H1 (cell line): ENCODE data around the gene ETS1. TPM values are rescaled to one million over a fixed set of nuclear protein-coding genes. Genes with fewer than 3 reads are reported as not detected.

ENCODE experiments used
- CTCF ChIA-PET: fragments of 300-600 bp; sonication (Branson Sonifier 250); formaldehyde crosslinking; loops from one replicate; lab custom pipeline; 2021; ENCODE audit not compliant: partially characterized antibody; lab: Charles Lee
- POLR2A ChIA-PET: fragments of 300-600 bp; sonication (Branson Sonifier 250); formaldehyde crosslinking; loops from one replicate; lab custom pipeline; 2021; ENCODE audit warnings: inconsistent platforms; ENCODE audit not compliant: partially characterized antibody; lab: Charles Lee
- DNase-seq, 2 experiments: peaks; one replicate each; pipeline versions ENCODE4 v3.0.0 to v3.0.0-alpha.2; 2010 to 2022; ENCODE audit warnings: low spot score in 2 of 2, low read depth in 1 of 2, mixed read lengths in 1 of 2
- FAIRE-seq: peaks from 2 replicates; lab custom pipeline; 2011; peaks lifted over from hg19 to GRCh38; lab: Jason Lieb, UNC
- H2AFZ ChIP-seq: 2 replicates; pipeline ENCODE4 v1.8.1; 2012; ENCODE audit warnings: low read length, inconsistent platforms
- H2AK5ac ChIP-seq: 2 replicates; pipeline ENCODE4 v1.6.1; 2013; ENCODE audit warnings: low read depth, low read length
- H2BK120ac ChIP-seq: replicated peaks from 2 replicates; pipeline ENCODE3; 2013; ENCODE audit warnings: low read depth, low read length, inconsistent platforms
- H2BK12ac ChIP-seq: 2 replicates; pipeline ENCODE4 v1.6.1; 2013; ENCODE audit warnings: low read depth, low read length
- H2BK15ac ChIP-seq: 2 replicates; pipeline ENCODE4 v1.6.1; 2013; ENCODE audit warnings: low read length
- H2BK20ac ChIP-seq: 2 replicates; pipeline ENCODE4 v1.6.1; 2013; ENCODE audit warnings: low read length
- H2BK5ac ChIP-seq: 2 replicates; pipeline ENCODE4 v1.6.1; 2013; ENCODE audit warnings: low read depth, low read length
- H3K14ac ChIP-seq: 2 replicates; pipeline ENCODE4 v1.6.1; 2013; ENCODE audit warnings: inconsistent platforms; ENCODE audit not compliant: insufficient read length
- H3K18ac ChIP-seq: 2 replicates; pipeline ENCODE4 v1.6.1; 2013; ENCODE audit warnings: low read length; ENCODE audit errors: extremely low read depth
- H3K23ac ChIP-seq: 2 replicates; pipeline ENCODE4 v1.6.1; 2013; ENCODE audit warnings: inconsistent platforms; ENCODE audit not compliant: insufficient read length
- H3K23me2 ChIP-seq: 2 replicates; pipeline ENCODE4 v1.6.1; 2013; ENCODE audit warnings: low read depth, low read length
- H3K27ac ChIP-seq: 2 replicates; pipeline ENCODE4 v1.6.1; 2011; ENCODE audit warnings: low read depth, low read length, inconsistent platforms
- H3K27me3 ChIP-seq, 4 experiments: replicated peaks in 1 of 4; 1 replicate in 1 of 4; 2 replicates in 3 of 4; pipeline versions ENCODE4 v1.6.1 to v1.8.1; 2011 to 2013; ENCODE audit warnings: low read length in 3 of 4, mild to moderate bottlenecking in 3 of 4, inconsistent platforms in 2 of 4, mixed read lengths in 2 of 4, moderate library complexity in 1 of 4; ENCODE audit not compliant: control insufficient read depth in 3 of 4, insufficient read depth in 3 of 4; ENCODE audit errors: extremely low read depth in 1 of 4
- H3K36me3 ChIP-seq, 4 experiments: 2 replicates each; pipeline versions ENCODE4 v1.6.1 to v1.8.1; 2011 to 2013; ENCODE audit warnings: mild to moderate bottlenecking in 4 of 4, low read length in 3 of 4, moderate library complexity in 2 of 4, control low read depth in 1 of 4, inconsistent platforms in 1 of 4; ENCODE audit not compliant: insufficient read depth in 4 of 4, control insufficient read depth in 2 of 4
- H3K4ac ChIP-seq: replicated peaks from 2 replicates; pipeline ENCODE3; 2013; ENCODE audit warnings: low read length, low read depth, mixed read lengths, inconsistent platforms; ENCODE audit not compliant: insufficient read length
- H3K4me1 ChIP-seq, 4 experiments: replicated peaks in 1 of 4; 1 replicate in 1 of 4; 2 replicates in 3 of 4; pipeline versions ENCODE4 v1.6.1 to v1.8.1; 2011 to 2013; ENCODE audit warnings: low read length in 3 of 4, inconsistent platforms in 2 of 4, mixed read lengths in 1 of 4; ENCODE audit not compliant: insufficient read depth in 4 of 4, control insufficient read depth in 3 of 4
- H3K4me2 ChIP-seq, 2 experiments: 2 replicates each; pipeline versions ENCODE4 v1.6.1 to v1.8.1; 2011 to 2013; ENCODE audit warnings: low read depth in 2 of 2, low read length in 2 of 2, control low read depth in 1 of 2, inconsistent platforms in 1 of 2, mild to moderate bottlenecking in 1 of 2; ENCODE audit not compliant: insufficient read depth in 1 of 2
- H3K4me3 ChIP-seq, 4 experiments: fragments of 200-600, 300-600 bp in 1 of 4; sonication (generic), shearing (Covaris generic), sonication (Bioruptor Twin) in 1 of 4; 2 replicates each; pipeline versions ENCODE4 v1.5.1 to v1.8.1; 2011 to 2016; ENCODE audit warnings: low read length in 4 of 4, low read depth in 3 of 4, control low read depth in 2 of 4, inconsistent platforms in 2 of 4, mild to moderate bottlenecking in 2 of 4, mixed read lengths in 1 of 4, moderate library complexity in 1 of 4; ENCODE audit not compliant: insufficient read depth in 2 of 4; ENCODE audit errors: extremely low read depth in 1 of 4
- H3K56ac ChIP-seq: replicated peaks from 2 replicates; pipeline ENCODE3; 2013; ENCODE audit warnings: low read depth, mild to moderate bottlenecking, mixed read lengths, low read length, inconsistent platforms; ENCODE audit not compliant: insufficient read length
- H3K79me1 ChIP-seq: 2 replicates; pipeline ENCODE4 v1.6.1; 2013; ENCODE audit warnings: low read depth, low read length, control low read depth
- H3K79me2 ChIP-seq, 2 experiments: 2 replicates each; pipeline versions ENCODE4 v1.6.1 to v1.8.1; 2012 to 2013; ENCODE audit warnings: low read length in 2 of 2, mild to moderate bottlenecking in 2 of 2, inconsistent platforms in 1 of 2; ENCODE audit not compliant: insufficient read depth in 2 of 2, control insufficient read depth in 1 of 2
- H3K9ac ChIP-seq, 4 experiments: replicated peaks in 1 of 4; 1 replicate in 1 of 4; 2 replicates in 3 of 4; pipeline versions ENCODE4 v1.6.1 to v1.8.1; 2011 to 2013; ENCODE audit warnings: low read depth in 3 of 4, low read length in 3 of 4, control low read depth in 2 of 4, mild to moderate bottlenecking in 2 of 4, moderate library complexity in 2 of 4, inconsistent platforms in 1 of 4; ENCODE audit errors: extremely low read depth in 1 of 4
- H3K9me3 ChIP-seq, 2 experiments: 2 replicates each; pipeline versions ENCODE4 v1.6.1 to v1.8.1; 2012 to 2013; ENCODE audit warnings: mild to moderate bottlenecking in 2 of 2, moderate library complexity in 2 of 2, control low read depth in 1 of 2, inconsistent platforms in 1 of 2, low read depth in 1 of 2, low read length in 1 of 2, mixed read lengths in 1 of 2; ENCODE audit not compliant: insufficient read depth in 2 of 2
- H4K20me1 ChIP-seq, 2 experiments: replicated peaks in 1 of 2; 2 replicates each; pipeline versions ENCODE3 to v1.8.1; 2011 to 2013; ENCODE audit warnings: inconsistent platforms in 2 of 2, low read length in 2 of 2, mild to moderate bottlenecking in 1 of 2; ENCODE audit not compliant: insufficient read depth in 2 of 2, control insufficient read depth in 1 of 2
- H4K5ac ChIP-seq: 2 replicates; pipeline ENCODE4 v1.6.1; 2013; ENCODE audit warnings: low read length, low read depth, mixed read lengths, inconsistent platforms; ENCODE audit not compliant: insufficient read length
- H4K8ac ChIP-seq: 2 replicates; pipeline ENCODE4 v1.8.0; 2013; ENCODE audit warnings: mild to moderate bottlenecking, moderate library complexity, low read length, inconsistent platforms; ENCODE audit not compliant: insufficient read depth; ENCODE audit errors: extremely low read depth
- H4K91ac ChIP-seq: replicated peaks from 2 replicates; pipeline ENCODE3; 2013; ENCODE audit warnings: low read length, mixed read lengths, inconsistent platforms; ENCODE audit not compliant: insufficient read length
- BACH1 ChIP-seq: IDR thresholded peaks from 2 replicates; pipeline ENCODE4 v1.6.1; 2012; ENCODE audit warnings: low read length, improper control_type of control experiment
- CHD2 ChIP-seq: IDR thresholded peaks from 2 replicates; pipeline ENCODE4 v1.6.1; 2012; ENCODE audit warnings: low read length, improper control_type of control experiment
- EGR1 ChIP-seq: IDR thresholded peaks from 2 replicates; pipeline ENCODE4 v1.6.1; 2011; ENCODE audit warnings: low read depth, low read length, borderline replicate concordance
- MAX ChIP-seq: IDR thresholded peaks from 2 replicates; pipeline ENCODE4 v1.6.1; 2012; ENCODE audit warnings: inconsistent platforms
- POLR2A ChIP-seq, 2 experiments: IDR thresholded peaks; 1 replicate in 1 of 2; 2 replicates in 1 of 2; pipeline ENCODE4 v1.6.1; 2011; ENCODE audit warnings: low read depth in 2 of 2, low read length in 2 of 2, mild to moderate bottlenecking in 2 of 2; ENCODE audit errors: control extremely low read depth in 1 of 2
- USF2 ChIP-seq: IDR thresholded peaks from 2 replicates; pipeline ENCODE4 v1.6.1; 2011; ENCODE audit warnings: low read length, improper control_type of control experiment
- WGBS, 2 experiments: shearing (Covaris generic) in 1 of 2; methylation state at CpG; one replicate each; pipeline versions ENCODE4 v1.1.6 to v1.1.7; 2013 to 2015; ENCODE audit warnings: low lambda C conversion rate in 2 of 2, mixed read lengths in 2 of 2, inconsistent platforms in 1 of 2, low coverage in 1 of 2, missing lambda C conversion rate in 1 of 2; ENCODE audit not compliant: insufficient replicate concordance in 2 of 2, insufficient coverage in 1 of 2, insufficient read length in 1 of 2; ENCODE audit errors: extremely low coverage in 1 of 2, missing lambda C conversion rate in 1 of 2; 5-methylcytosine and 5-hydroxymethylcytosine counted together
- polyA plus RNA-seq, 7 experiments: library from polyadenylated mRNA; depleted of rRNA in 3 of 7; stranded (reverse) in 5 of 7; unstranded in 2 of 7; fragments of >200 nt in 5 of 7; fragments of 200-250 nt in 2 of 7; gene quantifications; 1 replicate in 5 of 7; 2 replicates in 1 of 7; 4 replicates in 1 of 7; pipeline versions ENCODE4 v1.2.1 to v1.2.3, GENCODE V29; 2011 to 2013; ENCODE audit warnings: missing spikeins in 2 of 7, mixed read lengths in 2 of 7
- total RNA-seq: library from RNA; stranded (reverse); fragmentation: NEBNext Ultra II Directional; extraction: Animal tissue kit (Norgen Biotek cat#: 25700); gene quantifications from 2 replicates; pipeline ENCODE4 v1.2.1, GENCODE V29; 2021

The ETS1 gene
- total and polyA plus RNA-seq, 2 of the 8 experiments (the other 6 are each of a cell fraction or from before 2014, with no cell fraction given) = 10.0 to 35.3 TPM

GRCh38 chr11:128576555-128576954 lies 10.8 kb downstream of the ETS1 start:
- Histone ChIP-seq H3K36me3 (no peaks in the 10 kb centered on the region), H3K79me2 (peaks cover 0 to 34% of the 10 kb centered on the region in 2 experiments; a peak in 3 of 4 replicates), H2BK5ac (no peak overlapping the region), H2BK15ac (no peak overlapping the region), H3K56ac (no peak overlapping the region)
- TF ChIP-seq USF2 (no peak), BACH1 (no peak), MAX (peak; percentile 20; the same call in 1 of the 2 replicates), EGR1 (no peak), CHD2 (no peak), POLR2A (IDR thresholded peaks at IDR 0.05; ENCODE audit: control extremely low read depth in 1 of 2, low read depth in 2 of 2, low read length in 2 of 2) (no peak)
- TF ChIP-seq, all 59 proteins: peak for 1
- 55% methylated on average over 8 of the region's 8 CpGs; no CpG with 5 or more reads in 1 of the 2 experiments for WGBS, 2 experiments
- no peak overlapping the region for H2AK5ac ChIP-seq
- H3K9ac ChIP-seq = no peak overlapping the region
- no peak overlapping the region for H3K14ac ChIP-seq
- no peak overlapping the region for H4K5ac ChIP-seq
- no peak overlapping the region for H3K4me3 ChIP-seq
- ChIA-PET POLR2A (interaction anchor here (0.8 to 1.6 kb wide), 3 partner anchors 11 to 402 kb away, joined by 3 to 4 read pairs (median 3); partner anchors contain the start of gene ETS1), CTCF (interaction anchor here (0.7 to 1.9 kb wide), 6 partner anchors 10 to 403 kb away, joined by 3 to 9 read pairs (median 4); no protein-coding TSS in a partner anchor)
- no peak overlapping the region for H2BK120ac ChIP-seq
- no peak overlapping the region for H4K8ac ChIP-seq
- no peak overlapping the region for H3K4ac ChIP-seq
- H3K27me3 ChIP-seq = no peaks in the 10 kb centered on the region
- peak overlapping the region; percentile 29 for H4K91ac ChIP-seq
- H3K23me2 ChIP-seq = no peaks in the 10 kb centered on the region; the same call in 1 of the 2 replicates
- peaks cover 4 to 28% (median 15%) of the 10 kb centered on the region in 4 experiments for H3K4me1 ChIP-seq
- peak overlapping the region; percentile 24; the same call in 1 of the 2 replicates for H2BK20ac ChIP-seq
- peak overlapping the region in 1 of 2 experiments; percentile 8; a peak in 2 of 4 replicates for H3K4me2 ChIP-seq
- no peak overlapping the region for H3K23ac ChIP-seq
- H3K9me3 ChIP-seq = no peaks in the 10 kb centered on the region
- H2BK12ac ChIP-seq = 0 out of 2 replicates have a peak overlapping the region, but pooled peaks have one; percentile 71
- no peak overlapping the region for H2AFZ ChIP-seq
- no peaks in the 10 kb centered on the region for H4K20me1 ChIP-seq
- FAIRE-seq (no peak), DNase-seq (no peak)
- H3K79me1 ChIP-seq = no peaks in the 10 kb centered on the region; the same call in 1 of the 2 replicates
- H3K27ac ChIP-seq = no peak overlapping the region
- no peak overlapping the region for H3K18ac ChIP-seq
